ENCODE results near the gene CYBA.

Gene CYBA

DNA sequence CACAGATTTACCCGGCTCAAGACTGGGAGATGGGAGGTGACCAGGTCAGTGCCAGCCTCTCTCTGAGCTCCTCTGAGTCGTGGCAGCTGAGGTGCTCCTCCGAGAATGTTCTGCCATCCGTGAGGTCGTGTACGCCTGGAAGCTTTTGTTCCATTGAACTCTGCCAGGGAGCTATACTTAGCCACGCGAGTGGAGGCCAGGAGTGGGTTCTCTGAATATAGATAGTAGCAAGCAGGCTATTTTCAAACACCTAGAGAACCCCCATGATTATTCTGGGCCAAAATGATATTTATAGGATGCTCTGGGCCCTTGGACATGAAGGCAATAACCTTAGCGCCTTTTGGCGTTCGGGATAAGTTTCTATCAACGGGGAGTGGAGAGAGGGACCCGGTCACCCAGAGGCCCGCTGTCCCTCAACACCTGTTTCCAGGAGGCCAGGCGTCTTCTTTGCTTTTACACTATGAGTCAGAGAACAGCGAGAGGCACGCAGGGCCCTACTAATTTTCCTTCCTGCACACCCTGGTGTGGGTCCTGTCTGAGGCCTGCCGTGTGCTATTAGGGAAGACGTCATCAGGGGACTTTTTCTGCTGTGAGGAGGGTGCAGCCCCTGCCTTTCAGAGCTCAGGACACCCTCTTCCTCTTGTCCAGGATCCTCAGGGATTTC lies 23.0 kb upstream of the CYBA start:
- Histone ChIP-seq H3K18ac (ENCODE audit: low read length) (no peak overlapping the region), H3K9ac (ENCODE audit: low read length) (no peak overlapping the region), H3K79me2 (ENCODE audit: control insufficient read depth, insufficient read depth, low read length, poor library complexity) (no peaks in the 10 kb centered on the region), H4K91ac (ENCODE audit: low read depth, low read length) (no peak overlapping the region), H3K4me2 (ENCODE audit: low read length) (no peak overlapping the region), H4K12ac (ENCODE audit: low read depth, low read length) (no peak overlapping the region), H3K4me1 (ENCODE audit: control insufficient read depth in 1 of 2, insufficient read depth in 2 of 2, low read length in 2 of 2) (peaks cover 0 to 2% of the 10 kb centered on the region in 2 experiments), H3K14ac (ENCODE audit: low read length) (no peak overlapping the region), H3K36me3 (ENCODE audit: control insufficient read depth in 1 of 2, insufficient read depth in 2 of 2, low read length in 2 of 2) (peaks cover 3 to 9% of the 10 kb centered on the region in 2 experiments), H3K27ac (ENCODE audit: low read depth, low read length) (no peak overlapping the region), H2AFZ (ENCODE audit: insufficient read depth, low read length, poor library complexity) (no peak overlapping the region), H3K27me3 (ENCODE audit: insufficient read depth, low read length) (no peaks in the 10 kb centered on the region), H3K4me3 (ENCODE audit: low read depth, low read length) (no peak overlapping the region), H3K4ac (ENCODE audit: low read depth, low read length) (no peak overlapping the region), H2BK5ac (ENCODE audit: low read depth, low read length, poor library complexity) (no peak overlapping the region), H3K23ac (ENCODE audit: low read length) (no peak overlapping the region), H3K9me3 (ENCODE audit: insufficient read depth, low read depth, low read length) (peaks cover 4% of the 10 kb centered on the region), H2AK5ac (ENCODE audit: low read length) (no peak overlapping the region), H3K79me1 (ENCODE audit: low read length) (no peaks in the 10 kb centered on the region), H2BK12ac (ENCODE audit: low read length) (no peak overlapping the region), H4K8ac (ENCODE audit: low read depth, low read length) (no peak overlapping the region), H2BK120ac (ENCODE audit: insufficient read depth, low read length, poor library complexity) (no peak overlapping the region)
- no peak for DNase-seq
- WGBS (ENCODE audit: extremely low coverage, insufficient coverage, insufficient read length): no CpG with 5 or more reads among the region's 19 CpGs

DNA sequence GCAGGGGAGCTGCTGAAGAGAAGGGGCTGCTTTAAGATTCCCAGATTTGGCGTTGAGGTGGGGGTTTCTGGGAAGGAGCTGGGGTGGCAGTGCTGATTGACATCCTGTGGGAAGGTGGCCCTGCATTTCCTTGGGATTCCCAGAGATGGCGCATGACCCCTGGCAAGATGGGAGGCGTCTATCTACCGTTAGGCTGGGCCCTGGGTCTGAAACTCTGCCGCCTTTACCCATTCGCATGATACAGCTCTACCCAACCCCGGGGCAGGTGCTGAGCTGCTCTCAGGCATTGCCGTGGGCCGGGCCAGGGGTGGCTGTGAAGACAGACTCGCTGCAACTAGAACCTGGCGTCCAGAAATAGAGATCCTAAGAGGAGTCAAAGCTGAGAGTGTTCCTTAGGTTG lies 21.9 kb upstream of the CYBA start:
- H3K36me3 ChIP-seq (ENCODE audit: control insufficient read depth in 1 of 2, insufficient read depth in 2 of 2, low read length in 2 of 2): peaks cover 6 to 14% of the 10 kb centered on the region in 2 experiments
- peaks cover 4% of the 10 kb centered on the region for H3K9me3 ChIP-seq (ENCODE audit: insufficient read depth, low read depth, low read length)
- no peak overlapping the region for H3K27ac ChIP-seq (ENCODE audit: low read depth, low read length)

DNA sequence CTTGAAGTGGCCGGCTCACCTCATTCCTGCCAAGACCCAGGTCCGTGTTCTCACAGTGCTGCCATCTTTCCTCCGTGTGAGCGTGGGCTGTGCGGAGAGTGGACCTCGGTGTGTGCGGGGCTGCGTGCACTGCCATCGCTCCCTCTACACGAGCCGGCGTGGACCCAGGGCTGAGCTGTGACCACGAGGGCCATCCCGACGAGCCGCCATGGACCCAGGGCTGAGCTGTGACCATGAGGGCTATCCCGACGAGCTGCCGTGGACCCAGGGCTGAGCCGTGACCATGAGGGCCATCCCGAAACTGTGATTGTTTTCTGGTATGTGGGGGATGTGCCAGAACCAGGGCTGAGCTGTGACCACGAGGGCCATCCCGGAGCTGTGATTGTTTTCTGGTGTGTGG lies 21.0 kb upstream of the CYBA start:
- H3K27ac ChIP-seq (ENCODE audit: low read depth, low read length): no peak overlapping the region
- no CpG with 5 or more reads among the region's 23 CpGs for WGBS (ENCODE audit: extremely low coverage, insufficient coverage, insufficient read length)
- H2BK12ac ChIP-seq (ENCODE audit: low read length): no peak overlapping the region
- no peak for DNase-seq
- no peak overlapping the region for H2BK5ac ChIP-seq (ENCODE audit: low read depth, low read length, poor library complexity)
- no peak overlapping the region for H3K23ac ChIP-seq (ENCODE audit: low read length)
- no peak overlapping the region for H3K14ac ChIP-seq (ENCODE audit: low read length)
- no peak overlapping the region for H3K18ac ChIP-seq (ENCODE audit: low read length)
- no peaks in the 10 kb centered on the region for H3K27me3 ChIP-seq (ENCODE audit: insufficient read depth, low read length)
- no peaks in the 10 kb centered on the region for H3K79me2 ChIP-seq (ENCODE audit: control insufficient read depth, insufficient read depth, low read length, poor library complexity)
- no peak overlapping the region for H4K12ac ChIP-seq (ENCODE audit: low read depth, low read length)
- no peak overlapping the region for H3K4me2 ChIP-seq (ENCODE audit: low read length)
- H3K36me3 ChIP-seq (ENCODE audit: control insufficient read depth in 1 of 2, insufficient read depth in 2 of 2, low read length in 2 of 2): peaks cover 6 to 14% of the 10 kb centered on the region in 2 experiments
- no peak overlapping the region for H4K8ac ChIP-seq (ENCODE audit: low read depth, low read length)
- no peak overlapping the region for H2BK120ac ChIP-seq (ENCODE audit: insufficient read depth, low read length, poor library complexity)
- H3K9me3 ChIP-seq (ENCODE audit: insufficient read depth, low read depth, low read length): peaks cover 4% of the 10 kb centered on the region
- no peak overlapping the region for H3K4ac ChIP-seq (ENCODE audit: low read depth, low read length)
- H3K9ac ChIP-seq (ENCODE audit: low read length): no peak overlapping the region
- peak overlapping the region; percentile 11 for H2AK5ac ChIP-seq (ENCODE audit: low read length)
- H2AFZ ChIP-seq (ENCODE audit: insufficient read depth, low read length, poor library complexity): no peak overlapping the region
- H3K4me3 ChIP-seq (ENCODE audit: low read depth, low read length): no peak overlapping the region
- no peaks in the 10 kb centered on the region for H3K79me1 ChIP-seq (ENCODE audit: low read length)
- peaks cover 3 to 5% of the 10 kb centered on the region in 2 experiments for H3K4me1 ChIP-seq (ENCODE audit: control insufficient read depth in 1 of 2, insufficient read depth in 2 of 2, low read length in 2 of 2)
- no peak overlapping the region for H4K91ac ChIP-seq (ENCODE audit: low read depth, low read length)

More for the DNA sequence above, 21.9 kb upstream of the CYBA start:
- Histone ChIP-seq H3K23ac (ENCODE audit: low read length) (no peak overlapping the region), H3K79me2 (ENCODE audit: control insufficient read depth, insufficient read depth, low read length, poor library complexity) (no peaks in the 10 kb centered on the region), H2BK12ac (ENCODE audit: low read length) (no peak overlapping the region), H2AK5ac (ENCODE audit: low read length) (no peak overlapping the region), H3K18ac (ENCODE audit: low read length) (no peak overlapping the region), H3K4ac (ENCODE audit: low read depth, low read length) (no peak overlapping the region), H3K27me3 (ENCODE audit: insufficient read depth, low read length) (no peaks in the 10 kb centered on the region), H3K4me2 (ENCODE audit: low read length) (no peak overlapping the region), H2AFZ (ENCODE audit: insufficient read depth, low read length, poor library complexity) (no peak overlapping the region), H3K4me1 (ENCODE audit: control insufficient read depth in 1 of 2, insufficient read depth in 2 of 2, low read length in 2 of 2) (no peaks in the 10 kb centered on the region), H3K14ac (ENCODE audit: low read length) (no peak overlapping the region), H4K12ac (ENCODE audit: low read depth, low read length) (no peak overlapping the region), H3K79me1 (ENCODE audit: low read length) (no peaks in the 10 kb centered on the region), H4K8ac (ENCODE audit: low read depth, low read length) (no peak overlapping the region), H2BK5ac (ENCODE audit: low read depth, low read length, poor library complexity) (no peak overlapping the region), H2BK120ac (ENCODE audit: insufficient read depth, low read length, poor library complexity) (no peak overlapping the region), H4K91ac (ENCODE audit: low read depth, low read length) (no peak overlapping the region), H3K4me3 (ENCODE audit: low read depth, low read length) (no peak overlapping the region), H3K9ac (ENCODE audit: low read length) (no peak overlapping the region)
- DNase-seq: no peak
- no CpG with 5 or more reads among the region's 11 CpGs for WGBS (ENCODE audit: extremely low coverage, insufficient coverage, insufficient read length)

DNA sequence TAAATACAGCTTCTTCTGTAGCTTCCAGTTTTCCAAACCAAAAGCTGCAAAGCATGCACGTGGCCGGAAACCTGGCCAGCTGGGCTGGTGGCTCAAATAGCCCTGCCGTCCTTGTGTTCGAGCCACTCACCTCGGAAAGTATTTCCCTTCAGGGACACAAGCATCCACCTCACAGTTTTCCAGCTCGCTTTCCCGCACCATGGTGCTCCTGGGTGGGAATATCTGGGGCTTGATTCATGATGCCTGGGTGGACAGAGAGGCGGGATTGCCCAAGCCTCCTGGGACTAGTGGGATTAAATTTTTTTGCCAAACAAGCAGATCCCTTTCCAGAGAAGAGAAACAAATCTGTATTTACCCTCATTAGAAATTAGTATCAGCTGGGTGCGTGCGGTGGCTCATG lies 19.1 kb upstream of the CYBA start:
- no peak overlapping the region for H4K91ac ChIP-seq (ENCODE audit: low read depth, low read length)
- no peaks in the 10 kb centered on the region for H3K79me2 ChIP-seq (ENCODE audit: control insufficient read depth, insufficient read depth, low read length, poor library complexity)
- no peak overlapping the region for H2AK5ac ChIP-seq (ENCODE audit: low read length)
- H3K14ac ChIP-seq (ENCODE audit: low read length): no peak overlapping the region
- H3K4me1 ChIP-seq (ENCODE audit: control insufficient read depth in 1 of 2, insufficient read depth in 2 of 2, low read length in 2 of 2): peaks cover 3 to 5% of the 10 kb centered on the region in 2 experiments
- H3K4me2 ChIP-seq (ENCODE audit: low read length): no peak overlapping the region
- no peaks in the 10 kb centered on the region for H3K79me1 ChIP-seq (ENCODE audit: low read length)
- H3K4ac ChIP-seq (ENCODE audit: low read depth, low read length): no peak overlapping the region
- no peak overlapping the region for H3K4me3 ChIP-seq (ENCODE audit: low read depth, low read length)
- no peak overlapping the region for H2BK5ac ChIP-seq (ENCODE audit: low read depth, low read length, poor library complexity)
- H3K27me3 ChIP-seq (ENCODE audit: insufficient read depth, low read length): no peaks in the 10 kb centered on the region
- DNase-seq: no peak
- no peak overlapping the region for H3K23ac ChIP-seq (ENCODE audit: low read length)
- no peak overlapping the region for H2BK12ac ChIP-seq (ENCODE audit: low read length)
- peaks cover 4% of the 10 kb centered on the region for H3K9me3 ChIP-seq (ENCODE audit: insufficient read depth, low read depth, low read length)
- H2BK120ac ChIP-seq (ENCODE audit: insufficient read depth, low read length, poor library complexity): no peak overlapping the region
- H3K18ac ChIP-seq (ENCODE audit: low read length): no peak overlapping the region
- H4K12ac ChIP-seq (ENCODE audit: low read depth, low read length): no peak overlapping the region
- no peak overlapping the region for H2AFZ ChIP-seq (ENCODE audit: insufficient read depth, low read length, poor library complexity)
- H3K27ac ChIP-seq (ENCODE audit: low read depth, low read length): no peak overlapping the region
- WGBS (ENCODE audit: extremely low coverage, insufficient coverage, insufficient read length): no CpG with 5 or more reads among the region's 10 CpGs
- no peak overlapping the region for H4K8ac ChIP-seq (ENCODE audit: low read depth, low read length)
- no peak overlapping the region for H3K9ac ChIP-seq (ENCODE audit: low read length)
- H3K36me3 ChIP-seq (ENCODE audit: control insufficient read depth in 1 of 2, insufficient read depth in 2 of 2, low read length in 2 of 2): peaks cover 6 to 8% of the 10 kb centered on the region in 2 experiments

Measured in trophoblast cell (in vitro differentiated cells and primary cell).